Measurements from ENCODE around the gene SV2C. TPM values are rescaled to one million over a fixed set of nuclear protein-coding genes. Genes with fewer than 3 reads are reported as not detected.

SV2C gene
- total RNA-seq, 2 donors from 2014 or later, result not detected

DNA sequence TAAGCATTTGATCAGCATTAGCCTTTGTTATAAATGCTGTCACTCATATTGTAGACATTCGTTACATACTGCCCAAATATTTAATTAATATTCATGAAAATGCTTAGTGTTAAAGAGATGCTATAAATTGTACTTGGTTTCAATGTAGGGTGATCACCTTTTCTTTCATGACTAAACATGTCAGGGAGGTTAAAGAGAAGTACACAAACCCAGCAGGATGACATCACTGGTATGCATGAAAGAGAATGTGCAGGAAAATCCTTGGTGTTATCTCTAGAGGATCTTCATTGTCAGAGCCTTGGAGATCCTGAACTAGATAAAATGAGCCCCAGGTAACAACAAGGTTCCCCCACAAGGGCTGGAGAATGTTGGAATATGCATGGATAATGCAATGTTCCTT, 33.0 kb upstream of the SV2C start:
- Histone ChIP-seq H3K4me1 (ENCODE audit: control insufficient read depth, insufficient read depth, low read length) (no peaks in the 10 kb centered on the region), H3K9ac (ENCODE audit: extremely low read depth, low read length, poor library complexity, severe bottlenecking) (no peak overlapping the region), H3K36me3 (ENCODE audit: control insufficient read depth, insufficient read depth, low read length) (no peaks in the 10 kb centered on the region), H3K9me3 (ENCODE audit: control insufficient read depth, low read length) (no peaks in the 10 kb centered on the region), H3K27me3 (ENCODE audit: control insufficient read depth, insufficient read depth, low read length, poor library complexity, severe bottlenecking) (no peaks in the 10 kb centered on the region), H3K4me3 (ENCODE audit: low read length) (no peak overlapping the region), H3K27ac (ENCODE audit: low read depth, low read length) (no peak overlapping the region)
- no peak for DNase-seq
- Mint-ChIP-seq H3K36me3 (ENCODE audit: low read depth) (no peaks in the 10 kb centered on the region), H3K4me1 (no peaks in the 10 kb centered on the region), H3K27ac (no peak overlapping the region), H3K4me3 (no peak overlapping the region), H3K9me3 (peaks cover 5% of the 10 kb centered on the region), H3K27me3 (ENCODE audit: insufficient read depth) (peaks cover 2% of the 10 kb centered on the region)
- TF ChIP-seq, protein P1, sequence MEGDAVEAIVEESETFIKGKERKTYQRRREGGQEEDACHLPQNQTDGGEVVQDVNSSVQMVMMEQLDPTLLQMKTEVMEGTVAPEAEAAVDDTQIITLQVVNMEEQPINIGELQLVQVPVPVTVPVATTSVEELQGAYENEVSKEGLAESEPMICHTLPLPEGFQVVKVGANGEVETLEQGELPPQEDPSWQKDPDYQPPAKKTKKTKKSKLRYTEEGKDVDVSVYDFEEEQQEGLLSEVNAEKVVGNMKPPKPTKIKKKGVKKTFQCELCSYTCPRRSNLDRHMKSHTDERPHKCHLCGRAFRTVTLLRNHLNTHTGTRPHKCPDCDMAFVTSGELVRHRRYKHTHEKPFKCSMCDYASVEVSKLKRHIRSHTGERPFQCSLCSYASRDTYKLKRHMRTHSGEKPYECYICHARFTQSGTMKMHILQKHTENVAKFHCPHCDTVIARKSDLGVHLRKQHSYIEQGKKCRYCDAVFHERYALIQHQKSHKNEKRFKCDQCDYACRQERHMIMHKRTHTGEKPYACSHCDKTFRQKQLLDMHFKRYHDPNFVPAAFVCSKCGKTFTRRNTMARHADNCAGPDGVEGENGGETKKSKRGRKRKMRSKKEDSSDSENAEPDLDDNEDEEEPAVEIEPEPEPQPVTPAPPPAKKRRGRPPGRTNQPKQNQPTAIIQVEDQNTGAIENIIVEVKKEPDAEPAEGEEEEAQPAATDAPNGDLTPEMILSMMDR (conservative IDR thresholded peaks at IDR 0.05), result no peak
- WGBS, 2 experiments (ENCODE audit: insufficient coverage in 1 of 2, insufficient read length in 1 of 2), result no CpG with 5 or more reads among the region's 1 CpG

DNA sequence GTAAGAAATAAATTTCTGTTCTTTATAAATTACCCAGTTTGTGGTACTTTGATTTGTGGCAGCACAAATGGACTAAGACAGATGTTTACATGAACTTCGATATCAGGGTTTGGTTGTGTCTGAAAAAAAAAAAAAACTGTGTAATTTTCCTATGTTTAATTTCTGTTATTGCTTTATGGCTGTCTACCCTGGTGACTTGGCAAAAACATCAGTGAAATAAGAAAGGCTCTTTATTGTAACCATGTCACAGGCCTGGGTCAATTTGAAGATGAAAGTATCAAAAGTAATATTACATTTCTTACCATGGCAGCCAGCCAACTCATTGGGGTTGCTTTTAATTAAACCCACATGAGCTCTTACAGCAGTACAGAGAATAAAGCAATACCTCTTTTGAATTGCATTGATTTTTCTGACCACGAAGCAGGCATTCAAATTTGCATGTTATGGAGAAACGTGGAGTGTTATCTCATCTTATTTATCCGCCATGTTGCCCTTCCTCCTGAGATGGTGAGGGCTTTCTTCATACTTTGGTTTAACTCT, 20.6 kb upstream of the SV2C start:
- peaks cover 6% of the 10 kb centered on the region for H3K27me3 Mint-ChIP-seq (ENCODE audit: insufficient read depth)
- H3K4me3 Mint-ChIP-seq, result no peak overlapping the region
- no peaks in the 10 kb centered on the region for H3K9me3 Mint-ChIP-seq
- no peaks in the 10 kb centered on the region for H3K9me3 ChIP-seq (ENCODE audit: control insufficient read depth, low read length)
- H3K36me3 Mint-ChIP-seq (ENCODE audit: low read depth), result no peaks in the 10 kb centered on the region
- H3K4me1 ChIP-seq (ENCODE audit: control insufficient read depth, insufficient read depth, low read length), result no peaks in the 10 kb centered on the region
- no peaks in the 10 kb centered on the region for H3K36me3 ChIP-seq (ENCODE audit: control insufficient read depth, insufficient read depth, low read length)
- TF ChIP-seq, protein P1 (conservative IDR thresholded peaks at IDR 0.05), result no peak
- no peak overlapping the region for H3K9ac ChIP-seq (ENCODE audit: extremely low read depth, low read length, poor library complexity, severe bottlenecking)
- H3K27ac ChIP-seq (ENCODE audit: low read depth, low read length), result no peak overlapping the region
- no peaks in the 10 kb centered on the region for H3K27me3 ChIP-seq (ENCODE audit: control insufficient read depth, insufficient read depth, low read length, poor library complexity, severe bottlenecking)
- DNase-seq, result no peak
- WGBS, 2 experiments (ENCODE audit: insufficient coverage in 1 of 2, insufficient read length in 1 of 2), result 92 to 100% methylated on average over 3 to 4 of the region's 4 CpGs
- H3K27ac Mint-ChIP-seq, result no peak overlapping the region
- no peaks in the 10 kb centered on the region for H3K4me1 Mint-ChIP-seq
- no peak overlapping the region for H3K4me3 ChIP-seq (ENCODE audit: low read length)

DNA sequence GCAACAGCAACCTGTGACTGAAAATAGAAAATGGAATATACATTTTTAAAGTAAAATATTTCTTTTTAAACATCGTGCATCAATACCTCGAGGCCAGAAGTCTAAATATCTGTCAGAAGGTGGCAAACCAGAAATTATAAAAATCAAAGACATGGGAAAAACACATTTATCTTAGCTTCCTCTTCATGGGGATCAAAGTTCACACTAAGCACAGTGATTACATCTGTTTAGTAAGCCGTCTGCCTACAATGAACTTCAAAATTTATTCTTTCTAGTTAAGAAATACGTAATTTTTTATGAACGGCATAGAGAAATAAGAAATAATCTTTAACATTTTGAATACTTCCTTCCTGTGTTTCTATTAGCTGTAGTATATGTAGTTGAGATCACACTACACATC, 17.9 kb upstream of the SV2C start:
- Histone ChIP-seq H3K36me3 (ENCODE audit: control insufficient read depth, insufficient read depth, low read length) (no peaks in the 10 kb centered on the region), H3K4me3 (ENCODE audit: low read length) (no peak overlapping the region), H3K27ac (ENCODE audit: low read depth, low read length) (no peak overlapping the region), H3K27me3 (ENCODE audit: control insufficient read depth, insufficient read depth, low read length, poor library complexity, severe bottlenecking) (no peaks in the 10 kb centered on the region), H3K4me1 (ENCODE audit: control insufficient read depth, insufficient read depth, low read length) (no peaks in the 10 kb centered on the region), H3K9ac (ENCODE audit: extremely low read depth, low read length, poor library complexity, severe bottlenecking) (no peak overlapping the region), H3K9me3 (ENCODE audit: control insufficient read depth, low read length) (no peaks in the 10 kb centered on the region)
- DNase-seq, result no peak
- Mint-ChIP-seq H3K27ac (no peak overlapping the region), H3K9me3 (no peaks in the 10 kb centered on the region), H3K4me1 (no peaks in the 10 kb centered on the region), H3K36me3 (ENCODE audit: low read depth) (no peaks in the 10 kb centered on the region), H3K27me3 (ENCODE audit: insufficient read depth) (peaks cover 4% of the 10 kb centered on the region), H3K4me3 (no peak overlapping the region)
- TF ChIP-seq, protein P1 (conservative IDR thresholded peaks at IDR 0.05), result no peak
- WGBS, 2 experiments (ENCODE audit: insufficient coverage in 1 of 2, insufficient read length in 1 of 2), result 89% methylated on average over 2 to 5 of the region's 5 CpGs

Measured in endodermal cell (in vitro differentiated cells).